PC-9 (cell line): ENCODE measurements around the gene SMAD5. TPM values are rescaled to one million over a fixed set of nuclear protein-coding genes. Genes with fewer than 3 reads are reported as not detected.

Source experiments
- BruUV-seq: library from RNA; stranded (reverse); fragments of 400-500 nt; replicated peaks from 2 replicates; lab custom pipeline; 2021; lab: Mats Ljungman, UMichigan
- CTCF ChIA-PET: fragments of 300-600 bp; sonication (Branson Sonifier 250); formaldehyde crosslinking; loops from one replicate; lab custom pipeline; 2022; ENCODE audit warnings: antibody characterized with exemption; lab: Charles Lee
- POLR2A ChIA-PET: fragments of 300-600 bp; sonication (Branson Sonifier 250); formaldehyde crosslinking; loops from one replicate; lab custom pipeline; 2022; ENCODE audit warnings: antibody characterized with exemption; ENCODE audit not compliant: unreplicated experiment; lab: Charles Lee
- DNase-seq, 2 experiments: peaks; one replicate each; pipeline versions ENCODE4 v3.0.0 to v3.0.0-alpha.2; 2015 to 2022; ENCODE audit warnings: mixed read lengths in 1 of 2
- H2AFZ ChIP-seq: fragments of 200-600 bp; sonication (generic); 2 replicates; pipeline ENCODE4 v1.8.1; 2017; ENCODE audit warnings: antibody characterized with exemption
- H3F3A ChIP-seq: fragments of 200-600 bp; sonication (generic); 2 replicates; pipeline ENCODE4 v1.8.1; 2017; ENCODE audit warnings: antibody characterized with exemption, mild to moderate bottlenecking, low read depth; ENCODE audit not compliant: insufficient read depth
- H3K27ac ChIP-seq: fragments of 200-600 bp; sonication (generic); 2 replicates; pipeline ENCODE4 v1.6.1; 2016; ENCODE audit warnings: mixed run types
- H3K27me3 ChIP-seq: fragments of 200-600 bp; sonication (generic); 2 replicates; pipeline ENCODE4 v1.6.1; 2016; ENCODE audit warnings: low read depth, mixed run types; ENCODE audit not compliant: insufficient read depth
- H3K36me3 ChIP-seq: fragments of 200-600 bp; sonication (generic); 2 replicates; pipeline ENCODE4 v1.6.1; 2016; ENCODE audit warnings: low read depth, mixed run types
- H3K4me1 ChIP-seq: fragments of 200-600 bp; sonication (generic); replicated peaks from 2 replicates; pipeline ENCODE4 v1.6.1; 2016; ENCODE audit warnings: mixed run types; ENCODE audit not compliant: insufficient read depth
- H3K4me2 ChIP-seq: fragments of 200-600 bp; sonication (generic); 2 replicates; pipeline ENCODE4 v1.6.1; 2017; ENCODE audit warnings: mixed run types
- H3K4me3 ChIP-seq: fragments of 200-600 bp; sonication (generic); 2 replicates; pipeline ENCODE4 v1.6.1; 2016; ENCODE audit warnings: mixed run types
- H3K79me2 ChIP-seq: fragments of 200-600 bp; sonication (generic); 2 replicates; pipeline ENCODE4 v1.6.1; 2017; ENCODE audit warnings: low read depth, mixed run types
- H3K9me2 ChIP-seq: fragments of 200-600 bp; sonication (generic); 2 replicates; pipeline ENCODE4 v1.8.1; 2017; ENCODE audit warnings: mild to moderate bottlenecking; ENCODE audit not compliant: insufficient read depth
- H3K9me3 ChIP-seq: fragments of 200-600 bp; sonication (generic); 2 replicates; pipeline ENCODE4 v1.8.1; 2016; ENCODE audit warnings: low read depth; ENCODE audit not compliant: insufficient read depth
- H4K20me1 ChIP-seq: fragments of 200-600 bp; sonication (generic); 2 replicates; pipeline ENCODE4 v1.8.1; 2017; ENCODE audit not compliant: insufficient read depth
- EZH2 ChIP-seq: fragments of 200-600 bp; sonication (generic); IDR thresholded peaks from 2 replicates; pipeline ENCODE4 v1.8.0; 2017; ENCODE audit warnings: antibody characterized with exemption, low read depth
- intact Hi-C: fragments of 100-400 bp; cut with micrococcal nuclease; formaldehyde crosslinking; loops from one replicate; pipeline ENCODE4 v1.10.0; 2022; ENCODE audit not compliant: unreplicated experiment
- total RNA-seq: library from RNA; stranded (reverse); gene quantifications from 2 replicates; pipeline ENCODE4 v1.2.3, GENCODE V29; 2021
- TF ChIP-seq, protein P1 (sequence below): fragments of 200-600 bp; sonication (generic); conservative IDR thresholded peaks from 2 replicates; pipeline ENCODE4 v1.6.1; 2017; ENCODE audit warnings: mixed run types, antibody characterized with exemption, mild to moderate bottlenecking, moderate library complexity

The SMAD5 gene
- total RNA-seq, 1 experiment from 2014 or later: 50.6 TPM

DNA sequence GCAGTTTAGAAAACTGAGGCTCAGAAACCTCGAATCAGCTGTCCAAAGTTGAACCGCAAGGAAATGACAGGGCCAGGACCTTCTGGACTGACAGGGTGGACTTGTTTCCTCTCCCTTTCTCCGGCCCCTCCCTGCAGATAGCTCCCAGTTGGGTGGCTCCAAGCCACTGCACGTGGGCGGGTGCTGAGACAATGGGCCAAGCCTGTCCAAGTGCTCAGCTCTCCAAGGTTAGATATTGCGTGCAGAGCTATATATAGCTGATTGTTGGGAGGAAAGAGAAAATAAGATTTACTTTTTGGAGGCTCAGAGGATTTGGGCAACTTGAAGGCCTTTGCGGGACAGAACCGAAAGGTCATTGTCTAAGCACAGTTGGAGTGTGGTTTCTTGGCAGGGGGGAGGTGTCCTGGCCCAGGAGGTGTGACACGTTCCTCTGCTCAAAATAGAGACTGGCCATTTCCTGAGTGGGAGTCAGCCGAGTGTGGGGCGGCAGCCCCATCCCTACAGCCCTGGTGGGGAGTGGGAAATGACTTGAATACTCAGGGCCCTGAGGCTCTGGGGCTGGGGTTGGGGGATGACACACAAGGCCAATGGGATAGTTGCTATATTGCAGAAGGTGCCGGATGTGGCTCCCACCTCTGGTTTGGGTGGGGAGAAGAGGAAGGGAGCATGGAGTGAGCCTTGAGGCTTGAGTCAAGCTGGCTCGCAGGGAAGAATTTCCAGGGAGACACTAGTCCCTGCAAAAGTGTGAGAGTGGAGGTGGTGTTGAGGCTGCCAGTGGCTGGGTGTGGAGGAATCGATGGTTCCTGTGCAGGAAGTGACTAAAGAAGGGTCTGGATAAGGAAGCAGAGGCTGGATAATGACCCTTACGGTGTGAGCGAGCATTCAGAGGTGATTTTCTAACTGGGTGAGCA lies 44.4 kb upstream of the SMAD5 start:
- no peaks in the 10 kb centered on the region for H3K79me2 ChIP-seq
- no peaks in the 10 kb centered on the region for H3K4me1 ChIP-seq
- DNase-seq: peak in 1 of 2 experiments; percentile 16
- TF ChIP-seq, protein P1, sequence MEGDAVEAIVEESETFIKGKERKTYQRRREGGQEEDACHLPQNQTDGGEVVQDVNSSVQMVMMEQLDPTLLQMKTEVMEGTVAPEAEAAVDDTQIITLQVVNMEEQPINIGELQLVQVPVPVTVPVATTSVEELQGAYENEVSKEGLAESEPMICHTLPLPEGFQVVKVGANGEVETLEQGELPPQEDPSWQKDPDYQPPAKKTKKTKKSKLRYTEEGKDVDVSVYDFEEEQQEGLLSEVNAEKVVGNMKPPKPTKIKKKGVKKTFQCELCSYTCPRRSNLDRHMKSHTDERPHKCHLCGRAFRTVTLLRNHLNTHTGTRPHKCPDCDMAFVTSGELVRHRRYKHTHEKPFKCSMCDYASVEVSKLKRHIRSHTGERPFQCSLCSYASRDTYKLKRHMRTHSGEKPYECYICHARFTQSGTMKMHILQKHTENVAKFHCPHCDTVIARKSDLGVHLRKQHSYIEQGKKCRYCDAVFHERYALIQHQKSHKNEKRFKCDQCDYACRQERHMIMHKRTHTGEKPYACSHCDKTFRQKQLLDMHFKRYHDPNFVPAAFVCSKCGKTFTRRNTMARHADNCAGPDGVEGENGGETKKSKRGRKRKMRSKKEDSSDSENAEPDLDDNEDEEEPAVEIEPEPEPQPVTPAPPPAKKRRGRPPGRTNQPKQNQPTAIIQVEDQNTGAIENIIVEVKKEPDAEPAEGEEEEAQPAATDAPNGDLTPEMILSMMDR: no peak
- no peak for TF ChIP-seq EZH2
- no peak overlapping the region for H3K4me2 ChIP-seq
- no peaks in the 10 kb centered on the region for H3K27me3 ChIP-seq
- CTCF ChIA-PET: no interaction called here
- no peaks in the 10 kb centered on the region for H4K20me1 ChIP-seq
- H3K27ac ChIP-seq: no peak overlapping the region
- intact Hi-C loops: loop anchor here (10.0 kb wide), 1 partner anchor 523 kb away; no protein-coding TSS in a partner anchor
- H3K9me2 ChIP-seq: no peaks in the 10 kb centered on the region
- BruUV-seq: no TSS peak
- H3F3A ChIP-seq: no peaks in the 10 kb centered on the region
- H3K4me3 ChIP-seq: no peak overlapping the region
- no peak overlapping the region; the same call in 1 of the 2 replicates for H2AFZ ChIP-seq
- H3K9me3 ChIP-seq: no peaks in the 10 kb centered on the region
- H3K36me3 ChIP-seq: no peaks in the 10 kb centered on the region
- POLR2A ChIA-PET: no interaction called here

DNA sequence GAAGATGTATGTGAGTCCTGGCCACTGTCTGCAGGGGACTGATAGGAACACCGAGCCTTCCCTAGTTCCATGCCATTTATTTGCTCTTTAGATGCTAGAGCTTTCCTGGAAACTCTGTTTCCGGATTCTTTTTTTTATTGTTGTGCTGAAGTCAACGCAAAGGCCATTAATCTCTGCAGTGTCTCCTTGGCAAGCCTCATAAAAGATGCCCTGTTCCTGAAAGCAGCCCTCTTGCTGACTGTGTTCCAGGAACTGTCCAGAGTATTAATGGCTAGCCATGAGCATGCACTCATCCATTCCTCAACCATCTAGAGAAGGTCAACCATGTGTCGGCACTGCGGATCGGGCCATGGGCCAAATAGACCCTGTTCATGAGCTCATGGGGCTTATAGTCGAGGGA lies 42.9 kb upstream of the SMAD5 start:
- Histone ChIP-seq H2AFZ (no peak overlapping the region), H3K79me2 (no peaks in the 10 kb centered on the region), H3K4me2 (no peak overlapping the region), H3K27me3 (no peaks in the 10 kb centered on the region), H3K4me1 (no peaks in the 10 kb centered on the region), H3K9me3 (no peaks in the 10 kb centered on the region), H4K20me1 (no peaks in the 10 kb centered on the region), H3K36me3 (no peaks in the 10 kb centered on the region), H3F3A (no peaks in the 10 kb centered on the region), H3K27ac (no peak overlapping the region), H3K9me2 (no peaks in the 10 kb centered on the region), H3K4me3 (no peak overlapping the region)
- ChIA-PET POLR2A (no interaction called here), CTCF (no interaction called here)
- no TSS peak for BruUV-seq
- TF ChIP-seq, protein P1: no peak
- TF ChIP-seq EZH2: no peak
- no peak for DNase-seq
- intact Hi-C loops: loop anchor here (10.0 kb wide), 1 partner anchor 525 kb away; no protein-coding TSS in a partner anchor

DNA sequence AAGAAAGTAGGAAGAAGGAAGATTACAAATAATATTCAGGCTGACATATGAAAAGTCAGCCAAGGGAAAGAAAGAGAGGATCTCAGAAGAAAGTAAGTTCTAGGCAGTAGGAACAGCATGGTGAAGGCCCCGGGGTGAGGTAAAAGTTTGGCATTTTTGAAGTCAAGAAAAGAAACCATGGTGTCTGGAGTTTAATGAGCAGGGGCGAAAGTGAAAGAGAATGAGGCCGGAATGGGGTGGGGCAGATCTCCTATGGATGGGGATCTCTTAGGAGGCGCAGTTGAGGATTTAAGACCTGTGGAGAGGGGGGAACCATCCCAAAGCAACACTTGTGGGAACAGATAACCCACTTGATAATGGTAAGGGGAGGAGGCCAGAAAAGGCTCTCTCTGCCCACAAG lies 42.3 kb upstream of the SMAD5 start:
- Histone ChIP-seq H3K36me3 (no peaks in the 10 kb centered on the region), H3K27ac (no peak overlapping the region), H3K4me2 (no peak overlapping the region), H2AFZ (no peak overlapping the region), H3K4me3 (no peak overlapping the region), H3K4me1 (0 out of 2 replicates have a peak, but pooled peaks cover 1% of the 10 kb centered on the region), H3K79me2 (no peaks in the 10 kb centered on the region), H3F3A (no peaks in the 10 kb centered on the region), H4K20me1 (no peaks in the 10 kb centered on the region), H3K9me3 (no peaks in the 10 kb centered on the region), H3K27me3 (no peaks in the 10 kb centered on the region), H3K9me2 (no peaks in the 10 kb centered on the region)
- TF ChIP-seq, protein P1: no peak
- no peak for TF ChIP-seq EZH2
- ChIA-PET CTCF (no interaction called here), POLR2A (no interaction called here)
- intact Hi-C loops: no loop called here
- no peak for DNase-seq
- BruUV-seq: no TSS peak
